GM21447 (cell line): ENCODE data around the gene CLDN22.

Experiments
- ATAC-seq: cut with Tn5 transposase; IDR thresholded peaks from one replicate; pipeline ENCODE4 v1.9.1; 2021; ENCODE audit not compliant: unreplicated experiment

The CLDN22 gene

DNA sequence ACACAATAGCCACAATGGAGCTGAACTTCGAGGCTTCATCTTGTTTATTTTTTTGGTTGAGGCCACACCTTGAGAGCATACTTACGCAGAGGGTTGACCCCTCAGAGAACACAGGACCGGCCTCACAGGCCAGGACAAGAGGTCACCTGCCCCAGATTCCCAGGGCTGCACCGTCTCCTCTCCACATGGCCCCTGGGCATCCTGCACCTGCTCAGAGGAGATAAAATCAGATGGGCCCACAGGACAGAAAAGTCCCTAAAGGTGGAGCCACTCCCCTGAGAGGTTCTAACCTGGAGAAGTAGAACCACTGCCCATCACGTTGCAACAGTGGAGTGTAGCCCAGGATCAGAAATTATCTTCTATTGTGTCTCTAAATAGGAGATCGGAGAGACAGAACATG, 3.2 kb upstream of the CLDN22 start:
- no peak for ATAC-seq

DNA sequence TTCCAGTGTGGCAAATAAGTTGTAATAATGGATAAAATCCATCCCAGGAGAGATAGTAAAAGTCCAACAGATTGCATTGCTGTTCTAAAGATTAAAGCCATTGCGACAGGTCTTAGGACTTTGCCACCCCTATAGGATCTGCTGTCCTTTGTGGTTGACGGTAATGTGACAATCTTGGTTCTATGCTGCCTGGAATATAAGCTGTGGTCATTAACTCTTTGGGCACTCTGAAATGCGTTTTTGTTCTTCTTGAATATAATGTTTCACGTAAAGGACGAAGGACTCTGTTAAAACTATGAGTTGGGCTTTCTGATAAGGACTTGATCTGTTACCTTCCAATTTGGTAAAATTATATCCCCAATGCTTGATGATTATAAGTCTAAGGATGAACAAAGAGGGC, 2.2 kb upstream of the CLDN22 start, which contains the start of gene CLDN24:
Gene CLDN24, minus strand, starts transcription at position 101 of the 400 bp plus-strand sequence. Its CDS starts 0 bp downstream, at position 101.
- no peak for ATAC-seq

GRCh38 chr4:183321516-183321915, 1.4 kb upstream of the CLDN22 start:
- no peak for ATAC-seq

DNA sequence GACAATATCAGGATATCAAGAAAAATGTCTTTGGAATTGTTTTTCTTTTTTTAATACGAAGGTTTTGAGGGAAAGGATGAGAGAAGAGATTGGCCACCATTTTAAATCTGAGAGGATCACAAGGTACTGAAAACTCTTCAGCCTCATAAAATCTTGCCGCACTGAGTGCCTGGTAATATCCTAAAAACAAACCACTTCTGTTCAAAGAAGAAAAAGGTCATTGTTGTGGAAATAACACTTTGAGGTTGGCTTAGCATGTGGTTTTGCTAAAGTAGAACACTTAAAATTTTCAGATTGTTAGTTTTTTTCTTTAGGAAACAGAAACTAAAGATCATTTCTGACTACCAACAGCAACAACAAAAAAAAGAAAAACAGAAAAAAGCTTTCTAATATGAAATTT, 1.0 kb upstream of the CLDN22 start:
- no peak for ATAC-seq

GRCh38 chr4:183318656-183319055, 1.4 kb downstream of the CLDN22 start:
- ATAC-seq, result no peak

GRCh38 chr4:183314806-183315205, 5.3 kb downstream of the CLDN22 start:
- no peak for ATAC-seq

GRCh38 chr4:183314336-183314735, 5.7 kb downstream of the CLDN22 start:
- ATAC-seq, result no peak

GRCh38 chr4:183312841-183313240, 7.2 kb downstream of the CLDN22 start:
- no peak for ATAC-seq

DNA sequence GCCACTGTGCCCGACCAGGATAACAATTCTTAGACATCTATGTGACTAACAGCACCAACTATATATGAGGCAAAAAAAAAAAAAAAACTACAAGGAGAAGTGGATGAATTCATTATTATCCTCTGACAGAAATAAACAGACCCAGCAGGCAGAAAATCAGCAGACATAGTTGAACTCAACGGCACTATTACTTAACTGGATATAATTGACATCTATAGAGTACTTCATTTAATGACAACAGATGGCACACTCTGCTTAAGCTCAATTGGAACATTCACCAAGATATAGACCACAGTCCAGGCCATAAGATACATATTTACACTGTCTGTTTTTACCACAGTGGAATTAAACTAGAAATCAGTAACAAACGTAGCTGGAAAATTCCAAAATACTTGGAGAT, 13.3 kb downstream of the CLDN22 start:
- no peak for ATAC-seq

GRCh38 chr4:183304538-183304937, 15.5 kb downstream of the CLDN22 start:
- ATAC-seq, result no peak

- ATAC-seq, result peak; percentile 67
Observed at GRCh38 chr4:183304067-183304466, 16.0 kb downstream of the CLDN22 start.

- ATAC-seq, result no peak
Observed at GRCh38 chr4:183303301-183303700, 16.8 kb downstream of the CLDN22 start.

- ATAC-seq, result no peak
Observed at GRCh38 chr4:183300655-183301054, 19.4 kb downstream of the CLDN22 start.

GRCh38 chr4:183300070-183300469, 20.0 kb downstream of the CLDN22 start:
- ATAC-seq, result no peak

DNA sequence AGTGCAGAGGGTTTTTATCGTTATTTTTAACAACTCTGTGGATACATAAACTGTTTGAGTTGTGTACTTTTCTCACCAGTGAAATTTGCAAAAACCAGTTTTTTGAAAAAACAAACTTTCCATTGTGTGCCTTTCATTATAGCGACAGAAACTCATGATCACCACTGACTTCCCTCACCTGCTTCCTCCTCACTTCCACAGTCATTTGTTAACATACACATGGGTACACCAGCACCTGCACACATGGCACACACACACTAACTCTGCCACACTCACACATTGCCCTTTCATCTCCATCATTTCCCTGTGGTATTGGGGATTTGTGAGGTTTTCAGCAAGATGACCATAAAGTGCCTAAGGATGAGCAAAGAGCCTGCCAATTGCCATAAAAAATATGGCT, 20.6 kb downstream of the CLDN22 start:
- ATAC-seq, result peak; percentile 50

DNA sequence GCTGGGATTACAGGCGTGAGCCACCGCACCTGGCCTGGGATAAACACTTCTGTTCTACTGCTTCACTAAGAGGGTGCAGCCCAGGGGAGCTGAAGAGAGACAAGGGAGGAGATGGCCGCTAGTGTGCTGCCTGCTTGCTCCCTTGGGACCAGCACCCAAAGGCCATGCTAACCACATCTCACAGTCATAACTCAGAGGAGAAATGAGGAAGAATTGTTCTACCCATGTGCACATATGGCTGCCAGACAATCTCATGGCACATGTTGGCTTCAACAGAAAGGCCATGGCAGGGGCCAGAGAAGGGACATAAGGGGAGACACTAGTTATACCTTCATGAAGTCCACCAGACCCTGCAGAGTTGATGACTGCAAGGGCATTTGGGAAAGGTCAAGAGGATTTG, 22.4 kb downstream of the CLDN22 start:
- peak; percentile 62 for ATAC-seq

DNA sequence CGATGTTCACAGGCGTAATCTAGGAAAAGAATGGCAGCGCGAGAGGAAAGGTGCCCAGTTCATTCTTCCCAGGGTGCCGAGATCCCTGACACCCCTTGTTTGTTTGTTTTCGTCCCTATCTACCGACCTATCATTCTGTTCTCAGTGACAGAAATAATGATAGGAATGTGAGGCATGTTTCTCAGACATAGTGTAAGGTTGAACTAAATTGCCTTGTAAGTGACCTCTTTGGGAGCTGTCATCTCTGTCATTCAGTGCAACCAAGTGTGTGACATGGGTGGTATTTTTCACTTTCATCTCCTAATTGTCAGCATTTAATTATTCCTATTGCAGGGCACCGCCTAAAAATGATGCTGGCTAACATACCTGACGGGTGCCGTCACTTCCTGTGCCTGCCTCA, 24.4 kb downstream of the CLDN22 start:
- no peak for ATAC-seq

- no peak for ATAC-seq
Observed at GRCh38 chr4:183291070-183291469, 29.0 kb downstream of the CLDN22 start.

DNA sequence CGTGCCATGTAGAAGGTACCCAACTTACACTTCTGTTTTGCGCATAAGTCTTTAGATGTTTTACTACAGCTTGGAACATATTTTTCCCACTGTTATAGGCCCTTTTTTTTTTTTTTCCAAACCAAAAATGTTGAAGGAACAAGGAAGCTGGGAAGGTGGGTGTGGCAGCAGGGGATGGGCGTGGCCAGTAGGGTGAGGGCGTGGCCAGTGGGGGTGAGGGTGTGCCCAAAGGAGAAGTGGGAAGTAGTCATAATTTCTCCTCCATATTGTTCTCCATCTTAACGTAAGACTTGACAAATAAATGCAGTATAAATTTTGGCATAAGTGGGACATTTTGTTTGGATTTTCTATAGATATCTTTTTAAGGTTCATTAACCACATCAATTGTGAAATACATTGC, 30.4 kb downstream of the CLDN22 start:
- ATAC-seq, result no peak

GRCh38 chr4:183288955-183289354, 31.1 kb downstream of the CLDN22 start:
- ATAC-seq, result no peak

- peak; percentile 75 for ATAC-seq
Observed at GRCh38 chr4:183287677-183288076, 32.4 kb downstream of the CLDN22 start.

GRCh38 chr4:183287309-183287659, 32.8 kb downstream of the CLDN22 start:
- ATAC-seq, result peak; percentile 88

GRCh38 chr4:183286590-183287308, 33.3 kb downstream of the CLDN22 start:
- ATAC-seq, result peak; percentile 14
